ENCODE data around the gene ARHGAP40. TPM values are rescaled to one million over a fixed set of nuclear protein-coding genes. Genes with fewer than 3 reads are reported as not detected.

ARHGAP40 gene
- total and polyA plus RNA-seq, 2 of the 13 experiments (the other 11 are each of a cell fraction or from before 2014, with no cell fraction given): 0.75 to 2.1 TPM

DNA sequence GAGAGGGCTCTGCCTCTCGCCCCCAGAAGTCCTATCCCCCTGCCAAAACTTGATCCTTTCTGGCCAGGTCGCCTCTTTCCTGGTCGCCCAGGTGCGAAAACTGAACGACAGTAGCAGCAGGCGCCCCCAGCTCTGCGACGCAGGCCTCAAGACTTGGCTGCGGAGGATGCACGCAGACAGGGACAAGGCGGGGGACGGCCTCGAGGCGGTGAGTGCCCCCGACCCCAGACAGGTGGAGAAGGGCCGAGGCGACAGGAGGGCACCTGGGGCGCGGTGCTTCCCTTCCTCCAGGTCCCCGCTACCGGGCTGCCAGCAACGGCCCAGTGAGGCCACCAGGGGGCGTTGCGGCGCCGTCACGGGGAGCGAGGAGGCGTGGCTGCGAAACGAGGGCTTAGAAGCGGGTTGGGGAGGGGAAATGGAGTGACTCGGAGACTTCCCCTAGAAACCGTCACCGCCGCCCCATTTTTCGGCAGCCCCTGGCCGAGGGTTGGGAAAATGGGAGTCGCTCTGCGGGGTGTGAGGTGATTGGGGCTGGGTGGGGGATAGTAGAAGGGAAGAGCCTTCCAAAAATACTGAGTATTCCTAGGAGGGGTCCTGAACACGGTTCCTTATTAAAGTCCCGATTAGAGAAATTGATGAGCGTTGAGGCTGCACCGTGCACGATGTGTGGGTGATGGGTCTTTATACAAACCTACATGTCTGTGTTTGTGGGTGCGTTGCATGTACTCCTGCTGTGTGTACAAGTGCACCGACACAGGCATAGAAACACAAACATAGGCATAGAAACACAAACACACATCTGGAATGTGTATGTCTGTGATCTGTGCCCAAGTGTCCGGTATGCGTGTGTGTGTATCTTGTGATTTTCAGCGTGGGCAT lies 44.6 kb downstream of the ARHGAP40 start (continued):
- TF ChIP-seq, protein P1, sequence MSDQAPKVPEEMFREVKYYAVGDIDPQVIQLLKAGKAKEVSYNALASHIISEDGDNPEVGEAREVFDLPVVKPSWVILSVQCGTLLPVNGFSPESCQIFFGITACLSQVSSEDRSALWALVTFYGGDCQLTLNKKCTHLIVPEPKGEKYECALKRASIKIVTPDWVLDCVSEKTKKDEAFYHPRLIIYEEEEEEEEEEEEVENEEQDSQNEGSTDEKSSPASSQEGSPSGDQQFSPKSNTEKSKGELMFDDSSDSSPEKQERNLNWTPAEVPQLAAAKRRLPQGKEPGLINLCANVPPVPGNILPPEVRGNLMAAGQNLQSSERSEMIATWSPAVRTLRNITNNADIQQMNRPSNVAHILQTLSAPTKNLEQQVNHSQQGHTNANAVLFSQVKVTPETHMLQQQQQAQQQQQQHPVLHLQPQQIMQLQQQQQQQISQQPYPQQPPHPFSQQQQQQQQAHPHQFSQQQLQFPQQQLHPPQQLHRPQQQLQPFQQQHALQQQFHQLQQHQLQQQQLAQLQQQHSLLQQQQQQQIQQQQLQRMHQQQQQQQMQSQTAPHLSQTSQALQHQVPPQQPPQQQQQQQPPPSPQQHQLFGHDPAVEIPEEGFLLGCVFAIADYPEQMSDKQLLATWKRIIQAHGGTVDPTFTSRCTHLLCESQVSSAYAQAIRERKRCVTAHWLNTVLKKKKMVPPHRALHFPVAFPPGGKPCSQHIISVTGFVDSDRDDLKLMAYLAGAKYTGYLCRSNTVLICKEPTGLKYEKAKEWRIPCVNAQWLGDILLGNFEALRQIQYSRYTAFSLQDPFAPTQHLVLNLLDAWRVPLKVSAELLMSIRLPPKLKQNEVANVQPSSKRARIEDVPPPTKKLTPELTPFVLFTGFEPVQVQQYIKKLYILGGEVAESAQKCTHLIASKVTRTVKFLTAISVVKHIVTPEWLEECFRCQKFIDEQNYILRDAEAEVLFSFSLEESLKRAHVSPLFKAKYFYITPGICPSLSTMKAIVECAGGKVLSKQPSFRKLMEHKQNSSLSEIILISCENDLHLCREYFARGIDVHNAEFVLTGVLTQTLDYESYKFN (CRISPR knock-in tag; conservative IDR thresholded peaks at IDR 0.05): peak; percentile 37; the same call in 1 of the 2 replicates
- TF ChIP-seq CENPX (CRISPR knock-in tag; IDR thresholded peaks at IDR 0.05) (no peak), NCOA2 (CRISPR knock-in tag; IDR thresholded peaks at IDR 0.05) (peak; percentile 37; the same call in 1 of the 2 replicates), PCBP2 (optimal IDR thresholded peaks at IDR 0.05; ENCODE audit: low read depth, low read length, poor library complexity, severe bottlenecking) (no peak), ZNF839 (CRISPR knock-in tag; IDR thresholded peaks at IDR 0.05; ENCODE audit: borderline replicate concordance) (0 out of 2 replicates have a peak, but pooled peaks have one; percentile 54), MEIS2 (CRISPR knock-in tag; IDR thresholded peaks at IDR 0.05) (no peak; the same call in 1 of the 2 replicates), SKI (IDR thresholded peaks at IDR 0.05; ENCODE audit: partially characterized antibody) (peak; percentile 11), SRF (IDR thresholded peaks at IDR 0.05; ENCODE audit: low read depth, low read length) (0 out of 2 replicates have a peak, but pooled peaks have one; percentile 5), FOXA3 (CRISPR knock-in tag; IDR thresholded peaks at IDR 0.05) (peak; percentile 36; the same call in 1 of the 2 replicates), ARID2 (CRISPR knock-in tag; IDR thresholded peaks at IDR 0.05; ENCODE audit: borderline replicate concordance) (no peak), ETV6 (CRISPR knock-in tag; conservative IDR thresholded peaks at IDR 0.05) (0 out of 2 replicates have a peak, but pooled peaks have one; percentile 47), CENPT (CRISPR knock-in tag; IDR thresholded peaks at IDR 0.05; ENCODE audit: low read depth) (no peak; the same call in 1 of the 2 replicates), SNAPC2 (CRISPR knock-in tag; IDR thresholded peaks at IDR 0.05) (no peak), ZFP36L1 (CRISPR knock-in tag; IDR thresholded peaks at IDR 0.05) (0 out of 2 replicates have a peak, but pooled peaks have one; percentile 31), ZNF557 (CRISPR knock-in tag; IDR thresholded peaks at IDR 0.05) (no peak), ZKSCAN1 (IDR thresholded peaks at IDR 0.05; ENCODE audit: low read length) (no peak), NKX3-1 (CRISPR knock-in tag; IDR thresholded peaks at IDR 0.05) (no peak)
- TF ChIP-seq, protein P2, sequence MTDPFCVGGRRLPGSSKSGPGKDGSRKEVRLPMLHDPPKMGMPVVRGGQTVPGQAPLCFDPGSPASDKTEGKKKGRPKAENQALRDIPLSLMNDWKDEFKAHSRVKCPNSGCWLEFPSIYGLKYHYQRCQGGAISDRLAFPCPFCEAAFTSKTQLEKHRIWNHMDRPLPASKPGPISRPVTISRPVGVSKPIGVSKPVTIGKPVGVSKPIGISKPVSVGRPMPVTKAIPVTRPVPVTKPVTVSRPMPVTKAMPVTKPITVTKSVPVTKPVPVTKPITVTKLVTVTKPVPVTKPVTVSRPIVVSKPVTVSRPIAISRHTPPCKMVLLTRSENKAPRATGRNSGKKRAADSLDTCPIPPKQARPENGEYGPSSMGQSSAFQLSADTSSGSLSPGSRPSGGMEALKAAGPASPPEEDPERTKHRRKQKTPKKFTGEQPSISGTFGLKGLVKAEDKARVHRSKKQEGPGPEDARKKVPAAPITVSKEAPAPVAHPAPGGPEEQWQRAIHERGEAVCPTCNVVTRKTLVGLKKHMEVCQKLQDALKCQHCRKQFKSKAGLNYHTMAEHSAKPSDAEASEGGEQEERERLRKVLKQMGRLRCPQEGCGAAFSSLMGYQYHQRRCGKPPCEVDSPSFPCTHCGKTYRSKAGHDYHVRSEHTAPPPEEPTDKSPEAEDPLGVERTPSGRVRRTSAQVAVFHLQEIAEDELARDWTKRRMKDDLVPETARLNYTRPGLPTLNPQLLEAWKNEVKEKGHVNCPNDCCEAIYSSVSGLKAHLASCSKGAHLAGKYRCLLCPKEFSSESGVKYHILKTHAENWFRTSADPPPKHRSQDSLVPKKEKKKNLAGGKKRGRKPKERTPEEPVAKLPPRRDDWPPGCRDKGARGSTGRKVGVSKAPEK (CRISPR knock-in tag; IDR thresholded peaks at IDR 0.05; ENCODE audit: borderline replicate concordance): no peak
- TF ChIP-seq, protein P3, sequence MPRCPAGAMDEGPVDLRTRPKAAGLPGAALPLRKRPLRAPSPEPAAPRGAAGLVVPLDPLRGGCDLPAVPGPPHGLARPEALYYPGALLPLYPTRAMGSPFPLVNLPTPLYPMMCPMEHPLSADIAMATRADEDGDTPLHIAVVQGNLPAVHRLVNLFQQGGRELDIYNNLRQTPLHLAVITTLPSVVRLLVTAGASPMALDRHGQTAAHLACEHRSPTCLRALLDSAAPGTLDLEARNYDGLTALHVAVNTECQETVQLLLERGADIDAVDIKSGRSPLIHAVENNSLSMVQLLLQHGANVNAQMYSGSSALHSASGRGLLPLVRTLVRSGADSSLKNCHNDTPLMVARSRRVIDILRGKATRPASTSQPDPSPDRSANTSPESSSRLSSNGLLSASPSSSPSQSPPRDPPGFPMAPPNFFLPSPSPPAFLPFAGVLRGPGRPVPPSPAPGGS (CRISPR knock-in tag; IDR thresholded peaks at IDR 0.05): no peak
- TF ChIP-seq, protein P4, sequence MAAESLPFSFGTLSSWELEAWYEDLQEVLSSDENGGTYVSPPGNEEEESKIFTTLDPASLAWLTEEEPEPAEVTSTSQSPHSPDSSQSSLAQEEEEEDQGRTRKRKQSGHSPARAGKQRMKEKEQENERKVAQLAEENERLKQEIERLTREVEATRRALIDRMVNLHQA (CRISPR knock-in tag; IDR thresholded peaks at IDR 0.05): no peak
- TF ChIP-seq, protein P5, sequence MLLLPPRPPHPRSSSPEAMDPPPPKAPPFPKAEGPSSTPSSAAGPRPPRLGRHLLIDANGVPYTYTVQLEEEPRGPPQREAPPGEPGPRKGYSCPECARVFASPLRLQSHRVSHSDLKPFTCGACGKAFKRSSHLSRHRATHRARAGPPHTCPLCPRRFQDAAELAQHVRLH (CRISPR knock-in tag; IDR thresholded peaks at IDR 0.05; ENCODE audit: borderline replicate concordance, low read depth): no peak; the same call in 1 of the 2 replicates
